ENCODE results near the gene KAT7. TPM values are rescaled to one million over a fixed set of nuclear protein-coding genes. Genes with fewer than 3 reads are reported as not detected.

Gene KAT7
- total RNA-seq, 1 experiment from 2014 or later, result 79.5 TPM

DNA sequence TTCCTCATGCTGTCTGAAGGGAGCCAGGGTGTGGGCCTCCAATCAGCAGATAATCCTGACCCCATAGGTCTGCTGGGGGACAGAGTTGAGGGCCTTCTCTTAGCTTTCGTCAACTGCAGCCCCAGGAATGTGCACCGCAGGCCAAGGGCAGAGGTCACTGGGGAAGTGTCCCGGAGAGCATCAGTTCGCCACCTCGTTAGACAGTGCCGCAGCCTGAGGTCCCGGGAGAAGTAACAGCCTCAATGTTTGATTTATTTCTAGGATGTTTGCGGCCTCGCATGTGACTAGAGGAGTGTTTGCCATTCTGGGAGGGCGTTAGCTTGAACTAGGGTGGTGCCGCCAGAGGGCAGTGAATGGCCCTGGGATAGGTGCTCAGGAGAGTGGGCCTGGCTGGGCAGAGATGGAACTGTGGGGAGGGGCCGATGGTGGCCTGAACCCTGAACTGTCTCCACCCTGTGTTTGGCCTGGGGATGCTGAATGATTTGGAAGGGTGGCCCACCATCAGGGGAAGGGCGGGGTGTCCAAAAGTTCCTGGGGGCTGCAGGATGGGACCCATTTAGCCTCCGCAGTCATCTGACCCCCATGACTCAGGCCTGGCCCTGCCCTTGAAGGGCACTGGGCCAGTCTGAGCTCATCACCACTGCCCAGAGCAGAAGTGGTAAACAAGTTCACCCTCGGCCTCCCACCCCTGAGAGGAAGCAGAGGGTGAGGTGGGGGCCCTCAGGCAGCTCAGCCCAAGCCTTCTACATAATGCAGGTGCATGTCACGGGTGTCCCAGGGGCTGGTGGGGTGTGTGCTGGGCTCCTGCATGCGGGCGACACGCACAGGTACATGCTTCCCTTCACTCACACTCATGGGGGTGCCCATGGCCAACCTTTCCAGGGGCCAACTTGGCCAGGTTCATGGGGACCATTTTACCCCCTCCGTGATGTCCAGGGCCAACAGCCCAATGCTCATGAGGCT is 71.8 kb downstream of the KAT7 start:
- TF ChIP-seq CTCF (IDR thresholded peaks at IDR 0.05 in 2 of 3, conservative IDR thresholded peaks at IDR 0.05 in 1 of 3; ENCODE audit: borderline replicate concordance in 1 of 3, insufficient read depth in 1 of 3, low read depth in 2 of 3, low read length in 2 of 3), result 0 out of 6 replicates have a peak, but pooled peaks of 1 of the 3 experiments have one; percentile 9
- no peak for TF ChIP-seq ZFX (IDR thresholded peaks at IDR 0.05)
- BruUV-seq (replicated peaks), result no TSS peak
- CTCF ChIA-PET, result interaction anchor here (0.9 to 10.0 kb wide), 3 partner anchors 137 to 143 kb away, joined by 3 to 196 read pairs (median 3); no protein-coding TSS in a partner anchor
- H3K4me3 ChIP-seq (replicated peaks in 1 of 2; ENCODE audit: low read depth in 1 of 2, low read length in 2 of 2), result no peak overlapping the region
- H3K9me3 ChIP-seq (ENCODE audit: control insufficient read depth in 1 of 2, insufficient read depth in 1 of 2, low read depth in 1 of 2, low read length in 2 of 2), result no peaks in the 10 kb centered on the region
- H3K4me2 ChIP-seq (ENCODE audit: low read length), result no peak overlapping the region
- intact Hi-C loops (cut with micrococcal nuclease), result loop anchor here (5.0 kb wide), 1 partner anchor 227 kb away; no protein-coding TSS in a partner anchor
- no peaks in the 10 kb centered on the region for H3K27me3 ChIP-seq (ENCODE audit: insufficient read depth, low read length)
- ATAC-seq (peak; percentile 10; the same call in 1 of the 2 replicates), DNase-seq (ENCODE audit: low read depth, low spot score) (no peak)
- RAD21 ChIA-PET (ENCODE audit: low non-redundant PET in 1 of 2, low total read pairs in 2 of 2, uncharacterized antibody in 2 of 2, unreplicated experiment in 2 of 2), result interaction anchor here (0.5 to 2.0 kb wide), 3 partner anchors 135 to 137 kb away, joined by 3 to 36 read pairs (median 5); partner anchors contain the start of gene DLX3 (in 1 of the 2)
- H3K9me2 ChIP-seq (ENCODE audit: insufficient read depth), result no peaks in the 10 kb centered on the region
- H4K20me1 ChIP-seq (ENCODE audit: insufficient read depth), result no peaks in the 10 kb centered on the region
- peaks cover 0 to 12% of the 10 kb centered on the region in 2 experiments; a peak in 3 of 4 replicates for H3K4me1 ChIP-seq (ENCODE audit: control insufficient read depth in 1 of 2, insufficient read depth in 2 of 2, low read length in 2 of 2)
- H3K27ac ChIP-seq (ENCODE audit: low read depth, low read length), result no peak overlapping the region
- no peak overlapping the region for H3K9ac ChIP-seq (ENCODE audit: low read length)
- no peaks in the 10 kb centered on the region for H3K36me3 ChIP-seq (ENCODE audit: control insufficient read depth in 1 of 2, insufficient read depth in 2 of 2, low read length in 2 of 2)
- H3K79me2 ChIP-seq (ENCODE audit: insufficient read depth, low read length), result no peaks in the 10 kb centered on the region
- POLR2A ChIA-PET, result interaction anchor here (2.6 kb wide), 1 partner anchor 137 kb away, joined by 17 read pairs; no protein-coding TSS in a partner anchor
- H2AFZ ChIP-seq (ENCODE audit: low read depth, low read length, poor library complexity, severe bottlenecking), result no peak overlapping the region

All from HCT116 (cell line).